Measurements from ENCODE around the gene CMC2. TPM values are rescaled to one million over a fixed set of nuclear protein-coding genes. Genes with fewer than 3 reads are reported as not detected.

Gene CMC2
- total RNA-seq, 1 donor, result 18.5 TPM

GRCh38 chr16:80940069-80940856 is 66.4 kb downstream of the CMC2 start:
- H3K4me1 ChIP-seq (ENCODE audit: insufficient read depth, low read length), result peaks cover 25% of the 10 kb centered on the region
- H3K9me3 ChIP-seq (ENCODE audit: low read depth, low read length), result no peaks in the 10 kb centered on the region
- H3K79me2 ChIP-seq (ENCODE audit: insufficient read depth, low read length), result no peaks in the 10 kb centered on the region
- no peak for TF ChIP-seq CTCF (IDR thresholded peaks at IDR 0.05; ENCODE audit: extremely low read depth, low read depth, low read length)
- H3K27me3 ChIP-seq (ENCODE audit: insufficient read depth, low read length), result no peaks in the 10 kb centered on the region
- no peak for DNase-seq (ENCODE audit: insufficient read length, low spot score, missing footprints)
- no peaks in the 10 kb centered on the region for H4K20me1 ChIP-seq (ENCODE audit: insufficient read depth, low read length)
- H3K36me3 ChIP-seq (ENCODE audit: insufficient read depth, low read length), result no peaks in the 10 kb centered on the region
- no peak overlapping the region for H3K4me2 ChIP-seq (ENCODE audit: insufficient read depth, low read length)
- no peak overlapping the region for H3K4me3 ChIP-seq (ENCODE audit: insufficient read depth, low read length)
- peak overlapping the region; percentile 44 for H2AFZ ChIP-seq (ENCODE audit: low read length)
- H3K27ac ChIP-seq (ENCODE audit: low read depth, low read length), result no peak overlapping the region

- Histone ChIP-seq H3K27ac (ENCODE audit: low read depth, low read length) (peak overlapping the region; percentile 56), H3K4me1 (ENCODE audit: insufficient read depth, low read length) (peaks cover 25% of the 10 kb centered on the region), H3K27me3 (ENCODE audit: insufficient read depth, low read length) (no peaks in the 10 kb centered on the region), H2AFZ (ENCODE audit: low read length) (no peak overlapping the region), H3K9me3 (ENCODE audit: low read depth, low read length) (no peaks in the 10 kb centered on the region), H3K36me3 (ENCODE audit: insufficient read depth, low read length) (no peaks in the 10 kb centered on the region), H3K4me2 (ENCODE audit: insufficient read depth, low read length) (peak overlapping the region; percentile 32), H4K20me1 (ENCODE audit: insufficient read depth, low read length) (no peaks in the 10 kb centered on the region), H3K4me3 (ENCODE audit: insufficient read depth, low read length) (no peak overlapping the region), H3K79me2 (ENCODE audit: insufficient read depth, low read length) (no peaks in the 10 kb centered on the region)
- TF ChIP-seq CTCF (IDR thresholded peaks at IDR 0.05; ENCODE audit: extremely low read depth, low read depth, low read length), result no peak
- DNase-seq (ENCODE audit: insufficient read length, low spot score, missing footprints), result no peak
Observed at GRCh38 chr16:80938879-80939260, 67.8 kb downstream of the CMC2 start.

- peak; percentile 92 for DNase-seq (ENCODE audit: insufficient read length, low spot score, missing footprints)
- Histone ChIP-seq H3K4me1 (ENCODE audit: insufficient read depth, low read length) (peaks cover 25% of the 10 kb centered on the region), H2AFZ (ENCODE audit: low read length) (peak overlapping the region; percentile 9), H3K4me3 (ENCODE audit: insufficient read depth, low read length) (no peak overlapping the region), H3K79me2 (ENCODE audit: insufficient read depth, low read length) (no peaks in the 10 kb centered on the region), H3K27ac (ENCODE audit: low read depth, low read length) (peak overlapping the region; percentile 56), H3K9me3 (ENCODE audit: low read depth, low read length) (no peaks in the 10 kb centered on the region), H3K27me3 (ENCODE audit: insufficient read depth, low read length) (no peaks in the 10 kb centered on the region), H4K20me1 (ENCODE audit: insufficient read depth, low read length) (no peaks in the 10 kb centered on the region), H3K4me2 (ENCODE audit: insufficient read depth, low read length) (peak overlapping the region; percentile 32), H3K36me3 (ENCODE audit: insufficient read depth, low read length) (no peaks in the 10 kb centered on the region)
- TF ChIP-seq CTCF (IDR thresholded peaks at IDR 0.05; ENCODE audit: extremely low read depth, low read depth, low read length), result no peak
Observed at GRCh38 chr16:80938004-80938878, 68.4 kb downstream of the CMC2 start.

- no peak for TF ChIP-seq CTCF (IDR thresholded peaks at IDR 0.05; ENCODE audit: extremely low read depth, low read depth, low read length)
- H2AFZ ChIP-seq (ENCODE audit: low read length), result no peak overlapping the region
- H3K27me3 ChIP-seq (ENCODE audit: insufficient read depth, low read length), result no peaks in the 10 kb centered on the region
- H3K79me2 ChIP-seq (ENCODE audit: insufficient read depth, low read length), result no peaks in the 10 kb centered on the region
- no peaks in the 10 kb centered on the region for H3K9me3 ChIP-seq (ENCODE audit: low read depth, low read length)
- no peaks in the 10 kb centered on the region for H4K20me1 ChIP-seq (ENCODE audit: insufficient read depth, low read length)
- H3K27ac ChIP-seq (ENCODE audit: low read depth, low read length), result peak overlapping the region; percentile 56
- peaks cover 38% of the 10 kb centered on the region for H3K4me1 ChIP-seq (ENCODE audit: insufficient read depth, low read length)
- DNase-seq (ENCODE audit: insufficient read length, low spot score, missing footprints), result no peak
- H3K4me2 ChIP-seq (ENCODE audit: insufficient read depth, low read length), result no peak overlapping the region
- no peak overlapping the region for H3K4me3 ChIP-seq (ENCODE audit: insufficient read depth, low read length)
- H3K36me3 ChIP-seq (ENCODE audit: insufficient read depth, low read length), result no peaks in the 10 kb centered on the region
Observed at GRCh38 chr16:80936410-80936809, 70.3 kb downstream of the CMC2 start.
